Activated T-helper 9 cell treated with anti-CD3 and anti-CD28 coated beads, Interleukin-2, amount 50 U/mL, for 16 hours (primary cell): Measurements from ENCODE around the gene PRR4.

ENCODE experiments used
- DNase-seq: peaks from one replicate; pipeline ENCODE4 v3.0.0-alpha.2; 2020; ENCODE audit warnings: low read depth

PRR4 gene

DNA sequence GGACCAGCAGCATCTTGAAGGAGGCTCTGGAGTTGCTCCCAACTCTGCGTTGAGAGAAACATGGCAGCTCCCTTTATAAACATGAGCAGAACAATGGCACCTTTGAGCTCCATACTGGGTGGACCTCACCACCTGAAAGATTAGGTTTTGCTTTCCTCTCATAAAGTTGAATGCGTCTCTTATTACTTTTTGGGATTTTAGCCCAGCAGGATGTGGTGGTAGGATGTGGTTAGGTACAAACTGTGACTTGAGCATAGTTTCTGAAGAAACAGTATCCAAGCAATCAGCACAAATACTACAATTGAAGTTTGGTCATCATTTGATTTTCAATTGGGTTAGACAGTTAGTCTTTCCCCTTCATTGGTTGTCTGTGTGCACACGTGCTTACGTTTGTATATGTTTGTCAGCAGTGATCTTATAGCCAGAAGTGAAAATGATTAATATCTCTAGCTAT is at the start of gene PRR4:
Gene PRR4 (minus strand): TSS at position 51 of the 454 bp plus-strand sequence. CDS start 38 bp downstream, at position 13.
- no peak for DNase-seq

- DNase-seq = no peak
These were observed 47.6 kb upstream of the PRR4 start for GRCh38 chr12:10896854-10897253.

DNA sequence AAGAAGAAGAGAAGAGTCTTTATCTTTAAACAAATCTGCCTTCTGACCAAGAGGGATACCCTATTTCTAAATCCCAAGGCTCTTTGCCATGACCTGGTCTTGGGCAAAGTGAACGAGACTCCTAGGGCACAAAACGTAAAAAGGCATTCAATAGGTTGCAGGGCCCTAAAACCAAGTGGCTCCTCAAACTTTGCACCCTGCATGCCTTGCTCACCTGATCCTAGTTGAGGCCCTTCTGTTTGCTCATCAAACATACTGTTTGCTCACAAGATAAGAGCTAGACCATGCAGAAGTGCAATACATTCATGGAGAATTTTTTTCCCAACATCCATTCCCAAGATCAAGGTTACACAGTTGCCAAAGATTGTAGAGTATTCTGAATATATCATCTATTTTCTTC is 42.7 kb upstream of the PRR4 start:
- no peak for DNase-seq

DNA sequence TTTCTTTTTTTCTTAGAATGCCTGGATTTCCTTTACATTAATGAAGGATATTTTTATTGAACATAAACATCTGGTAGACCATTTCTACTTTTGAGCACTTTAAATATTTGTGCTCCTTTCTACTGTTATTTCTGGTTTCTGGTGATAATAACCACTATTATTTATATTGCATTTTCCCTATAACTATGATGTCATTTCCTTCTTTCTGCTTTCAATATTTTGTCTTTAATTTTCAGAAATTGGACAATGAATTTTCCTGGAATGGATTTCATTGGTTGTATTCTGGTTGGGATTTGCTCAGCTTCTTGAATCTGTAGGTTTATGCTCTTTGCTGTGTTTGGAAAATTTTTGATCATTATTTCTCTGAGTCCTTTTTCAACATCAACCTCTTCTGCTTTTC is 40.0 kb upstream of the PRR4 start:
- no peak for DNase-seq

DNA sequence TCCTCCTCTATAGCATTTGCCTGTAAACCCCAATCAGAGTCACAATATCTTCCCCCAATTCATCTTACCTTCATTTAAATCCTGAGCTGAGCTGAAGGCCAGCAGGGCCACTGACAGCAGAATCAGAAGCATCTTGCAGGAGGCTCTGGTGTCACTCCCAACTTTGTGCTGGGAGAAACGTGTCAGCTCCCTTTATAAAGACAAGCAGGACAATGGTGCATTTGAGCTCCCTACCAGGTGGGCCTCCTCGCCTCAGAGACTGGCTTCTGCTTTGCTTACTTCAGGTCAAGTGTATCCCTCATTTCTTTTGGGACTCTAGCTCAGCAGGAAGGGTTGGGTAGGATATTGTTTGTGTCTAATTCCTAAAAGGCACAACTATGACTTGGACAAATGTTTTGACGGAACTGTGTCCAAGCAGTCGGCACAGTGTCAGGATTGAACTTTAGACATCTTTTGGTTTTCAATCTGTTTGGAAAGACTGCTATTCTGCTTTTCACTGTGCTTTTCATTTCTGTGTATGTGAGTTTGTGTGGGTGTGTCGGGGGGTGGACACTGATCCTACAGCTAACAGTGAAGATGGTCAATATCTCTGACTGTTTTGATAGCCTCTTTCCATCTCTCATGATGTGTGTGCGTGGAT is 34.9 kb upstream of the PRR4 start, which contains the start of gene PRH1:
Gene PRH1 (minus strand): TSS at position 170 of the 640 bp plus-strand sequence. CDS start 38 bp downstream, at position 132.
- no peak for DNase-seq

DNA sequence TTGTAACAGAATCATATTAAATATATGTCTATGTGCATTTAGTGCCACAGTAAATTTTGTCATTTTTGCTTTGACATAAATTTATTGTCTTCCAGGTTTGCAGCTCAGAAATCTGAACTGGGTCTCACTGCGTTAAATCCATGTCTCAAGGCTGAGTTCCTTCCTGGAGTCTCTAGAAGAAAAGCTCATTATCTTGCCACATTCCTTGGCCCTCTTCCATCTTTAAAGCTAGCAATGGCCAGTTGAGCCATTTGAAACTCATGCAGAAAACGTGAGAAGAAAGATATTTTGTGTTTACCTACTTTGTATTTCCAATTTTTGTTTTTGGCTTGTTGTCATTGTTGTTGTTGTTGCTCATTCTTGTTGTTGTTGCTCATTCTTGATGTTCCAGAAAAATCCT is 24.1 kb upstream of the PRR4 start:
- DNase-seq = no peak

DNA sequence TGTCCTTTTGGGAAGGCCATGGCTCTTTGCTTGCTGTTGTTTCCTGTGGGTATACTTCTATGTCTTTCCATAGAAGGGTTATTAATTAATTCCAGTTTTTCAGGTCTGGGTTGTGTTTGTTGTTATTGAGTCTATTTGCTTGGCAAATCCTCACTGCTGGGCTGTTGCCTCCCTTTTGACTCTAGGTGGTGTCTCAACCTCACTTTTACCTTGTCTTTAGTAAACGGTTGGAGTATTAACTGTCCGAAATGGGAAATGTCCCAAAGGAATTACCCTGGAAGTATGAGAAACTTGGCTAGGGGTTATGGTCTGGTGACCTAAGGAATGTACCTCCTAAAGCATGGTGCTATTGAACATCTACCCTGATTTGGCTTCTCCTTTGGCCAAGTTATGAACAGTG is 18.1 kb upstream of the PRR4 start:
- DNase-seq = no peak

DNA sequence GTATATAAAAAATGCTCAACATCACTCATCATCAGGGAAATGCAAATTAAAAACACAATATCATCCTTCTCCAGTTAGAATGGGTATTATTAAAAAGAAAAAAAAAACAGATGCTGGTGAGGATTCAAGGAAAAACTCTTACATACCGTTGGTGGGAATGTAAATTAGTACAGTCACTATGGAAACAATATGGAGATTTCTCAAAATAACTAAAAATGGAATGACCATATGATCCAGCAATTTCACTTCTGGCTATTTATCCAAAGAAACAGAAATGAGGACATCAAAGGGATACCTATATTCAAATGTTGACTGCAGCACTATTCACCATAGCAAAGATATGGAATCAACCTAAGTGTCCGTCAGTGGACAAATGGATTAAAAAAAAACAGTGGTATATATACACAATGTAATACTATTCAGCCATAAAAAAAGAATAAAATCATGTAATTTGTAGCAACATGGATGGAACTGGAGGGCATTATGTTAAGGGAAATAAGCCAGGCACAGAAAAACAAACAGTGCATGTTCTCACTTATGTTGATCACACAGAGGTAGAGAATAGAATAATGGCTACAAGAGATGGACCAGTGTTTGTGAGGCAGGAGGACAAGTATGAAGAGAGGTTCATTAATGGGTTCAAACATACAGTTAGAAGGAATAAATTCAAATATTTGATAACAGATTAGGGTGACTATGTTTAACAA is 14.4 kb upstream of the PRR4 start:
- DNase-seq = no peak

DNA sequence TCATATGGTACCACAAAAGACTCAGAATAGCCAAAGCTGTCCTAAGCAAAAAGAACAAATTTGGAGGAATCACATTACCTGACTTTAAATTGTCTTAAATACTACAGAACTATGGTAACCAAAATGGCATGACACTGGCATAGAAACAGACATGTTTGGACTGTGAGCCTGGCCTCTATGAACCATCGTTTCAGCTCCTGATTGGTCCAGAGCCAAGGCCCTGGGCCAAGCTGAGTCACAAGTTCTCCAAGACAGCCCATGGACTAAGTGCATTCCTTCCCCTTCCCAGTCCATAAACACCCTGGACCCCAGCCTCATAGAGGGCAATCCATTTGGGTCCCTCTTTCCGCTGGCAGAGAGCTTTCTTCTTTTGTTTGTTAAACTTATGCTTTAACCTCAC is 12.1 kb upstream of the PRR4 start:
- no peak for DNase-seq

DNA sequence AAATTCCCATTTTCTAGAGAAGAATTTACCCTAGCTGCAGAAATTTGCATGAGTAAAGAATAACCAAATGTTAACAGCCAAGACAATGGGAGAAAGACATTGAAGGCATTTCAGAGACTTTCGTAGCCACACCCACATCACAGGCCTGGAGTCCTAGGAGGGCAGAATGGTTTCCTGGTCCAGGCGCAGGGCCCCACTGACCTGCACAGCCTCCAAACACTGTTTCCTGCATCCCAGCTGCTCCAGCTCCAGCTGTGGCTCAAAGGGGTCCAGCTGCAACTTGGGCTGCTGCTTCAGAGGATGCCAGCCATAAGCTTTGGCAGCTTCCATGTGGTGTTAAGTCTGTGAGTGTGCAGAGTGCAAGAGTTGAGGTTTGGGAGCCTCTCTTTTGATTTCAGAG is 6.5 kb upstream of the PRR4 start:
- no peak for DNase-seq

DNA sequence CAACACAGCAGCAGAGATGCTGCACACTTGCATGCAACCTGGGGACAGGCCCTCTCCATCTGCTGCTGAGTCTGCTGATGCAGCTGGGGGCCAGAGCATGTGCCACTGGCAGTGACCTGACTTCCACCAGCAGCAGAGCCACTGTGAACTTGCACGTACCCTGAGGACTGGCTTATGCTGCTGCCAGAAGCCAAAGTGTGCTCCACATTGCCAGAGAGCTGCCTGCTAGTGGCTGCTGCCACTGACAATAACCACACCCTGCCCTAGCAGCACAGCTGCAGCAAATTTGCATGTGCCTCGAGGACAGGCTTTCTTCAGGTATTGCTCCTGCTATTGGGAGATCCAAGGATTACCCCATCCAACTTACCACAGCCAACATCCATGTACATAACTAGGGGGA is 4.5 kb upstream of the PRR4 start:
- no peak for DNase-seq

GRCh38 chr12:10851243-10851858 is 2.1 kb upstream of the PRR4 start:
- DNase-seq = no peak

DNA sequence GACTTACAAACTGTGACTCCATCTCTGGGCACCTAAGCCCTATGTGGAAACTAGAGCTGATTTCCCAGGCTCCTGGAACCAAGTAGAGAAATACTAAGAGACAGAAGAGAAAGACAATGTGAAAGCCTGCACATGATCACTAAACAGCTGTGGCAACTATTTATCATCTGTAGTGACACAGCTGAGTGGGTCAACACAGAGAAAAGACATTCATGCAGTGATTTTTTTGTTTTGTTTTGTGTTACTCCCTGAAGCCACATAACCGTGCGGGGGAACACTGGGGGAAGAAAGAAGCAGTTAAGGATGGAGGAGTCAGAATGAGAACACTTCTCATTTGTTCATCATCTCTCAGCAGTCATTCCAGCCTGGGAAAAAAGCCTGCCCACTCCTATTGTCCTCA is 1.5 kb downstream of the PRR4 start:
- DNase-seq = no peak

- no peak for DNase-seq
These were observed 6.4 kb downstream of the PRR4 start for GRCh38 chr12:10842862-10843261.

DNA sequence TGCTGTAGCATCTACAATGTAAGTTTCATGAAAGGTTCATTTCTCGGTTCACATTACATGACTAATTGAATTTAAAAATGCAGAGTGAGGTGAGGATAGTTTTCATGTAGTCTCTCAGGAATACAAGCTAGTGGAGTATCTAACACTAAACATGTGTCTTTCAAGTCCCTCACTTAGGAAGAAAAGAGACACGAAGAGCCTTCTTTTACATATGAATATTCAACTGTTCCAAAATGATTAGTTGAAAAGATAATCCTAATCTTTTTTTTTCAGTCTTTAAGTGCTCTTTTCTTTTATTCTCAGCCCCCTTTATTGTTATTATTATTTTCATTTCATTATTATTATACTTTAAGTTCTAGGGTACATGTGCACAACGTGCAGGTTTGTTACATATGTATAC is 10.8 kb downstream of the PRR4 start:
- DNase-seq = no peak

- DNase-seq = no peak
These were observed 19.3 kb downstream of the PRR4 start for GRCh38 chr12:10829994-10830393.

DNA sequence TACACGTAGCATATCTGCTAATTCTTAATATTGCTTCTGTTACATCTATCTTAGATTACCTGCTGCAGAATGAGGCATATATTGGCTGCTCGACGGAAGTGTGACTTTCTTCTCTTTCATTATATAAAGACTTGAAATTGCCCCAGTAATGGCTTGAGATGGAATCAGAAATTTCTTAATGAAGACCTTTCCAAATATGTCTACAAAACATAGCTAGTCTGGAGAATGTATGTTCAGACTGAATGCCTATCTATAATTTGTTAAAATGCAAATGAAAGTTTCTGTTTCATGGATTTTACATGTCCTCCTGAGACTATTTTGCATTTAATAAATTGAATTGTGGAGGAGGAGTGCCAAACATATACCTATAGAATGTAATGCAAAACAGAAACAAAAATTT is 23.0 kb downstream of the PRR4 start, which contains the start of gene TAS2R10:
Gene TAS2R10 (minus strand): TSS at position 101 of the 400 bp plus-strand sequence. CDS start 89 bp downstream, at position 12.
- no peak for DNase-seq

GRCh38 chr12:10824957-10825356 is 24.3 kb downstream of the PRR4 start:
- DNase-seq = no peak

DNA sequence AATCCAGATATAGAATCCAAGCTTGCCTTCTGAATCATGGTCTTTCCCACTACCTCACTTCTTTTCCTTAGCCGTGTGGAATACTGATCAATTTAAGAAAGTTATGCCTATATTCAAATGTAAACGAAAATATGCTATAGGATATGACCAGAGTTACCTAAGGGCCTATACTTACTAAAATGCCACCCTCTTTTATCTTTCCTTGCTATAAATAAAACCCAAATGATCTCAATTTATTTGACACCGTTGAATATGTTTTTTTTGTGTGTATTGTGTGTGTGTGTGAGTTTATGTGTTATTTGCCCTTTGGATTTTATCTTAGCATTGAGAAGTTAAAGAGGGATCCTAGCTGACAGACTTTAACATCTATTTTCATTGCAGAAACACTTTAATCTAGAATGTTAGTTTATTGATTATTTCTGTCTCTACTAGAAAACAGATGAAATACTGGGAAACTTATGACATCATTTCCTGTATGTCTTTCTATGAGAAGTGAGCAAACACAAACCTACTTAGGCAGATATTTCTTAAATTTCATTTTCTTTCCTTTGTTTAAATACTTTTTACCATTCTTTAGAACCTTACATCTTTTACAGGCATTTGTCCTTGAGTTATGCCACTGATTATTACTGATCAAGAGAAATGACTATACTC is 37.3 kb downstream of the PRR4 start:
- no peak for DNase-seq

DNA sequence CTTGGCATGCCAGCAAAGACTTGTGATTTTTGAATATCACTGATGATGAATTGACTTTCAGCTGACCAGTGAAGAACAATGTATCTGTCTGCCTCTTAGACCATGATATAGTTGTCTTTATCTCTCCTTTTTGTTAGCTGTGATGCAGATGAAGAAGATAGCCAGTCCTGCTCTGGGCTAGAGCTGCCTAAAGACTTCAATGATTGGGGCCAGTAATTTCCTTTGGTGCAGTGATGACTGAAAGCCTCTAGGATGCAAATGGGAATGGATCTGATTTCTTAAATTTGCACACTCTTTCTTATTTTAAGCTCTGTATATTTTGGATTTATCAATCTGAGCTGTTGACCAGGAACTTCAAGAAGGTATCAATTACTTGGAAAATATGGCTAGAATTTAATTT is 39.2 kb downstream of the PRR4 start, which contains the start of gene TAS2R9:
Gene TAS2R9 (minus strand): TSS at position 101 of the 400 bp plus-strand sequence. CDS start 93 bp downstream, at position 8.
- DNase-seq = no peak

GRCh38 chr12:10807186-10807585 is 42.1 kb downstream of the PRR4 start, which contains the start of gene TAS2R8:
Gene TAS2R8, minus strand, starts transcription at chr12:10807286. Its CDS starts 306 bp downstream, at chr12:10806980.
- no peak for DNase-seq

- no peak for DNase-seq
These were observed 46.7 kb downstream of the PRR4 start, which contains the start of gene TAS2R7 for GRCh38 chr12:10802587-10802986. Gene TAS2R7, minus strand, starts transcription at chr12:10802627. Its CDS starts 57 bp downstream, at chr12:10802570.
